HG02840 (cell line): Measurements from ENCODE around the gene OR2T3.
"Not testable (repeated sequence)": the region's sequence is repeated elsewhere in the genome, so short reads cannot be mapped to it uniquely, and the experiment has no call there.

Source experiments
- ATAC-seq: cut with Tn5 transposase; IDR thresholded peaks from one replicate; pipeline ENCODE4 v1.9.1; 2021; ENCODE audit warnings: mild to moderate bottlenecking, moderate library complexity, moderate number of reproducible peaks; ENCODE audit not compliant: unreplicated experiment, low FRiP score

Gene OR2T3, protein sequence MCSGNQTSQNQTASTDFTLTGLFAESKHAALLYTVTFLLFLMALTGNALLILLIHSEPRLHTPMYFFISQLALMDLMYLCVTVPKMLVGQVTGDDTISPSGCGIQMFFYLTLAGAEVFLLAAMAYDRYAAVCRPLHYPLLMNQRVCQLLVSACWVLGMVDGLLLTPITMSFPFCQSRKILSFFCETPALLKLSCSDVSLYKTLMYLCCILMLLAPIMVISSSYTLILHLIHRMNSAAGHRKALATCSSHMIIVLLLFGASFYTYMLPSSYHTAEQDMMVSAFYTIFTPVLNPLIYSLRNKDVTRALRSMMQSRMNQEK

DNA sequence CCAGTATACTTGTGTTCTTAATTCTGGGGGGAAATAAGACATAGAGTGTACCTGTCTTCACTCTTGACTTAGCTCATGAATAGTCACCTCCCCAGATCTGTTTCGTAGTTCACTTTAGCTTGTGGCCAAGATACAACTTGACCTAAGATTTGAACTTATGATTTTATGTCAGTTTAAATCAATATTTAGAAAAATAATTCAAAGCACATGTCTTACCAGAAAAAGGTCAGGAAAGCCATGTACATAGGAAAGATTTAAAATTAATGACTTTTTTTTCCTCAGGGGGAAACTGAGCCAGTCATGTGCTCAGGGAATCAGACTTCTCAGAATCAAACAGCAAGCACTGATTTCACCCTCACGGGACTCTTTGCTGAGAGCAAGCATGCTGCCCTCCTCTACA is at the start of gene OR2T3:
Gene OR2T3 (plus strand): TSS at position 301 of the 400 bp plus-strand sequence. CDS start 0 bp downstream, at position 301.
- ATAC-seq: not testable (repeated sequence)

DNA sequence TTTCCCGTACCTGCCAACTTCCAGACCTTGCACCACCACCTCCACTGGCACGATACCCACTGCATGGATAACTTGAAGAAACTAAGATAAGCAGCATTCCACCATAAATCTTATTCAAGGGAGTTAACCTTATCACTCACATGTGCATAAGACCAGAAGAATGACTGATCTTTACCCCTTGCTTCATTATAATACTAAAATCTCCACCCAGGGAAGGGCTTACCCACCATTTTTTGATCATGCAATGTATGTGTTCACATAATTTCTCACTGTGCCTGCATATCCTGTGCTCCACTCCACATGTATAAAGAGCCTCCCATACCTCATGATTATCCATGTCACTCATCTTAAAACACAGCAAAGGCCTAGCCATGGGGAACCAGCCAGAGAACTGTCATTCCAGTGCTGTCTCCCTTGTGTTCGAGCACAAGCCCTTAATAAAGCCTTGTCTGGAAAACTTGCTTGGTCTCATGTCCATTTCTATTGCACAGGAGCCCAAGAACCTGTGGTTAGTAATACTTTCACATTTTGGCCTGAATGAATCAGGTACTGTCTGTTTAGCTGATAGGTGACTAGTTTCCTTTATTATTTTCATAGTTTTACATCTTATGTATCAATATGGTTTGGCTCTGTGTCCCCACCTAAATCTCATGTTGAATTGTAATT is 45.5 kb upstream of the OR2T3 start:
- ATAC-seq: peak; percentile 24

DNA sequence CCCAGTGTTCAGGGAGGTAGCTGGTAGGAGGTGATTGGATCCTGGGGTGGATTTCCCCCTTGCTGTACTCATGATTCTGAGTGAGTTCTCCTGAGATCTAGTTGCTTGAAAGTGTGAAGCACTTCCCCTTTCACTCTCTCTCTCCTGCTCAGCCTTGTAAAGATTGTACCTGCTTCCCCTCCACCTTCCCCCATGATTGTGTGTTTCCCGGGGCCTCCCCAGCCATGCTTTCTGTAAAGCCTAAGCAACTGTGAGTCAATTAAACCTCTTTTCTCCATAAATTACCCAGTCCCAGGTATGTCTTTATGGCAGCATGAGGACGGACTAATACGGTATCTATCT is 45.0 kb upstream of the OR2T3 start:
- peak; percentile 86 for ATAC-seq

DNA sequence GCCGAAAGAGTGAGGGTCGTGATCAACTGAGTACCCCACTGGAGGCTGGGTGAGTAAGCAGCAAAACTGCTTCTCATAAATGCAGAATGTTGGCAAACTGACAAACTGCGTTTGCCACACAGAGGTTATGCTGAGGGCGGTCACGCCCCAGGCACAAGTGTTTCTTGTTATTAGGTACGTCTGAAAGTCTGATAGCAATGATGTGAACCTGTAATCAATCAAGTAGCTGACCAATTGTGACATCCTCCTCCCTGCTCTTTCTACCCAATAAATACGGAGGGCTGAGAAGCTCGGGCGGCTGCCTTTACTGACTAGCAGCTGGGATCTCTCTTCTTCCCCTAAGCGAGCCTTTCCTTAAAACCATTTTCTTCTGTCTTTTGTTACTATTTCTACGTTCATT is 41.5 kb upstream of the OR2T3 start:
- ATAC-seq: not testable (repeated sequence)

DNA sequence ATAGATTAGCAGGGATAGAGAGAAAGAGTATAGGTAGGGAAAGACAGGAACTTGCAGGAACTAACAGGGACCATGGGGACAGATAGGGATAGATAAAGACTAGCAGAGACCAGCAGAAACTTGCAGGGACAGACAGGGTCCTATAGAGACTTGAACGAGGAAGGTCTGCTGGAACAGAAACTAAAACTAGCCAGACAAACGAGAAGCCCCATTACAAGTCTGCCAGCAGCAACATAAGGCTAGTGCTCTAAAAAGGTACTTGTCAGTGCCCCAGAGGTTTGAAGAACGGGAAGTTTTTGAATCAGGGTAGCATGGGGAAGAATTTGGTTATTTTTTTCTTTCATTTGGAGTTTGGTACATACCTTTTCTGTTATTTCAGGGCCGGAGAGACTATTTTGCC is 41.0 kb upstream of the OR2T3 start:
- not testable (repeated sequence) for ATAC-seq

DNA sequence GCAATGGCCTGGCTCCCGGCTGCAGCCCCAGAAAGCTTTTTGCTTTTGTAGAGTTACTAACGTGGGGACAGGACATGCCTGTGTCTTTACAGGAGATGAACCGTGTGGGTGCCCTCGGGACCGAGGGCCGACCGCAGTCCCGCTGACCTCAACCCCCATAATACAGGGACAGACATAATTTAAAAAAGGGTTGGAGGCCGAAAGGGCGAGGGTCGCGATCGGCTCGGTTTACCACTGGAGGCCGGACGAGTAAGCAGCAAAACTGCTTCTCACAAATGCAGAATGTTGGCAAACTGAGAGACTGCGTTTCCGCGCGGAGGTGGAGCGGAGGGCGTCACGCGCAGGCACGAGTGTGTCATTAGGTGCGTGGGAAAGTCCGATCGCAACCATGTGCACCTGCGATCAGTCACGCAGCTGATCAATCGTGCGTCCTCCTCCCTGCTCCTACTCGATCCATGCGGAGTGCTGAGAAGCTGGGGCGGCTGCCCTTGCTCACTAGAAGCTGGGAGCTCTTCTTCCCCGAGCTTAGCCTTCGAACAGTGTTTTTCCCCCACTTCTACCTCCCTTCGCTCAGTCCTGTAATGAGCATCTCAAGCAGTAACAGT is 39.2 kb upstream of the OR2T3 start:
- ATAC-seq: not testable (repeated sequence)

DNA sequence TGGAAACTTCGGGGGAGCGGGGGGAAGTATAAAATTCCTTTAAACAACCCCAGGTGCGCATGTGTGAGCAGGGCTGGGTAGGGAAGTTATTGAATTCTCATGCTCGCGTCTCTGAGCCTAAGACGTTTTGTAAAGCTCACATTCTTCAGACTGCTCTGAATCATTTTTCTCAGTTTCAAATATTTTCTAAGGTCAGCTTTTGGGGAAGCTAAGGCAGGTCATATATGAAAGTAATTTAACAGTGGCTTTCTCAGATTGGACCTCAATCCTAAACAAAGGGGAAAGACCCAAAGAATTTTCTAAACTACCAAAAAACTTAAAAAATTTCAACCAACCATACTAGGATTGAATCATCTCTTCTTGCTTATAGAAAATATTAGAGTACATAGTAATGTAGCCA is 38.2 kb upstream of the OR2T3 start:
- not testable (repeated sequence) for ATAC-seq

DNA sequence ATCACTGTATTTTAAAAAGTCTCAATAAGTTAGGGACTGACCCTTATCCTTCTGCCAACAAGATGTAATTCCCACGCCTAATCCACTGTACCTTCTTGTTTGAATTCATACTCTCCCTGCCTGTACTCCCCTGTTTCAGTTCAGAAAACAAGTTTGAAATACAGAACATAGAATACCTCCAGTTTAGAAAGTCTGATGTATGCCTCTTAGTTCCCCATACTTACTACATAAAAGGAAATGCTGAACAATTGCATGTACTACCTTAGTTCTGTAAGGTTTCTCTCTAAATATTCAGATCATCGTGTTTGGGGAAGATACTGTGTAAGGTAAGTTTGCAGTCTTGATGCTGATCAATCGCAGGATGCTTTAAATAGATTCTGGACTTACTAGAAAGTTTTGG is 36.8 kb upstream of the OR2T3 start:
- not testable (repeated sequence) for ATAC-seq

DNA sequence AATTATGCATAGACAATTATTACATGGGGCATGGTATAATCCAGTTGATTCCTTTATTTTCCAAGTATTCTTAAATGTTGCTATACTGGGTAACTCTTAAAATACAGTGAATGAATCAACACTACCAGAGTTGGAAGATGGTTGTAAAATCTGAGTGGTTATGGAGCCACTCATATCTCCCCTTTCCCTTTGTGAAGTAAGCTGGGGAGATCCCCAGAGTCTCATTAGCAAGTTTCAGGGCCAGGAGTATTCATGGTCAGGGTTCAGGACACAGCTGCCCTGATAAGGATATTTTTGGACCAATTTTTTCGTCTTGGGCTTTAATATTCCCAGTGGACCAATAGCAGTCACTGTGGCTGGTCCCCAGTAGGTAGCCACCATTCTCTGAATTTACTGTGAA is 34.5 kb upstream of the OR2T3 start:
- not testable (repeated sequence) for ATAC-seq

DNA sequence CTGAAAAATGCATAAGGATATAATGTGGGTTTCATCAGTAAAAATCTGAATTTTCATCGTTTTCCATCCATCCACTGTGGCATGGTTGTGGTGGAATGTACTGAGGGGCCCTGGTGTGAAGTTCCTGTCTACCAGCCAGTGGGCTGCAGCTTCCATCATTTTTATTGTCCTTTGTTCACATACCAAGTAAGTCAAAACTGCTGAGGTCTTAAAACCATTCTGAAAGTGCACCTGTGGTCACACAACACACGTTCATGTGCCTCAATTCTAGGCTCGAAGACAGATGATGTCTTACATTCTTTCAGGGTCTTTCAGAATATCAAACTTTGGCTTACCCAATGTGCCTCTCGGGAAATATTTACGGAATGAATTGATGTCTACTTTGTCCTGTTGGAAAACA is 33.9 kb upstream of the OR2T3 start:
- not testable (repeated sequence) for ATAC-seq

DNA sequence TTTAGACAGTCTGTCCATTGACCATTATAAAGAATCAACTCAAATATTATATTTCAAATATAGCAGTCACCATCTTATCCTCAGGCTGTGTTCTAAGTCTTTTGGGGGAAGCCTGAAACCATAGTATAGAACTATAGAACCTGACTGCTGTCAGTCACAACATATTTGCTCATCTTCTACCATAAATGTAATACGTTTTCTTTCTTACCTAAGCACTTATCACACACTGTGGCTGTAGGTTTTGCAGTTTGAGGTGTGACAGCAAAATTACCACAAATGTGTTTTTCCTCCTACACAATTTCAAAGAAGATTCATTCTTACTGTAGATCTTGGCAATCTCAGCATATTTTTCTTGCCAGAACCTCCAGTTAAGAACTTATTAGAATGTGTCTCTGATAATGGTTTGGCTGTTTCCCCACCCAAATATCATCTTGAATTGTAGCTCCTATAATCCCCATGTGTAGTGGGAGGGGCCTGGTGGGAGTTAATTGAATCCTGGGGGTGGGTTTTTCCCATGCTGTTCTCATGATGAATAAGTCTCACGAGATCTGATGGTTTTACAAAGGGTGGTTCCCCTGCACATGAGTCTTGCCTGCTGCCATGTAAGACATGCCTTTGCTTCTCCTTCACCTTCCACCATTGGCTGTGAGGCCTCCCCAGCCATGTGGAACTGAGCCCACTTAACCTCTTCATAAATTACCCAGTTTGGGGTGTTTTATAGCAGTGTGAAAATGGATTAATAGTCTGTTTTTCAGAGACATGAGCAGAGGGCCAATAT is 30.5 kb upstream of the OR2T3 start:
- ATAC-seq: not testable (repeated sequence)

DNA sequence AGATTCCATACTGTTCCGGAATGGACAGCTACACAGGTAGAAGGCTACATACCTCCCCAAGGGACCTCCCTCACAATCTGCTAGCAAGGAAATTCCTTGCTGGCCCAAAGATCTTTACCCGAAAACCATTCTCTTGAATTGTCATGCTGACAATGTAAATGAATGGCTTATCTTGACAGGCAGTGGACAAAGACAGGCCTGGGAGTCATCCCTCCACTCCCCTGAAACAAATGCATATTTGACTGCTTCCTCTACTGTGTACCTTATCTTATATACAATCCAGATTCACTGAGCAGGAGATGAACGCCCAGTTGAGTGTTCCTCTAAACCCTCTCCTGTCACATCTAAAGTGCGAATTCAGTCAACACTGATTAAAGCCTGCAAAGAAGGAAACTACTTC is 28.5 kb upstream of the OR2T3 start:
- not testable (repeated sequence) for ATAC-seq

DNA sequence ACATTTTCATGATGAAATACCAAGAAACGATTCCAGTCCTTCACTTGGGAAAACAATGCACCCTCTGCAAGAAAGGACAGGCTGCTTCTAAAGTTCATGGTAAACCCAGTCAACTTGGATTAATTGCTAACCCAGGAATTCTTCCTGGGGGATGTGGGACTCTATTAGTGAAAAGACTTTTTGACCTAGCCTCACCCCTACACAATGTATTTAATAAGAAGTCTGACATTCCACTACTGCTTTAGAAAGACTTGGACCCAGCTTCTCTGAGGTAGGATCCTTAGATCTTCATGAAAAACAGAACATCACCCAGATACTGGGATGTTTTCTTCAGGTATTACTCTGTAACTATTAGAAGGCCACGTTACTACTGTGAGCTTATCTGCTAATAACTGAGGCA is 27.8 kb upstream of the OR2T3 start, which contains the start of gene OR2T2:
Gene OR2T2 (plus strand): TSS at position 239 of the 400 bp plus-strand sequence. CDS start 7,161 bp downstream, outside the sequence.
- not testable (repeated sequence) for ATAC-seq

DNA sequence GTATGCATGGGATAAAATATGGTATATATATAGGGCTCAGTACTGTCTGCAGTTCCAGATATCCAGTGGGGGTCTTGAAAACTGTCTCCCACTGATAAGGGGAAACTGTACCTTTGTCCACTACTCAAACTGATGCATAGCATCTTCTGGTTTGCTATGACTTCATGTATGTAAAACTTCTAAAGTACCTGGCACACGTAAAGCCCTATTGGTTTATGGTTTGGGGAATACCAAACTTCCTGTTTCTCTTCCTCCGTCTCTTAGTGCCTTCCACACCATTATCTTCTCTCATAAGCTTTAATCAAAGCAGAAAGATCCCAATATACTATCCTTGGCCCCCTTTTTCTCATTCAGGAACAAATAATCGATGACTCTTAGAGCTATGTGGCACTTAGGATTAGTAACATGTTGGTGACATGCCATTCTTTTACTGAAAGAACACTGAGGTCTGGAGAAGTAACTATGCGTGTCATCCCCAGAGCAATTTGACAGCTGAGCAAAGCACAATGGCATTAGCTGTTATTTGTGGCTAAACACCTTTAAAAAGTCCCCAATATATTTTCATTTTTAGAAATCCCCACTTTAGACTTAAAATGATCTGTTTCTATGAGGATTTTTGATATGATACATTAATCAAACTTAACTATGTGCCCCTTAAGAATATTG is 24.6 kb upstream of the OR2T3 start:
- peak; percentile 58 for ATAC-seq

DNA sequence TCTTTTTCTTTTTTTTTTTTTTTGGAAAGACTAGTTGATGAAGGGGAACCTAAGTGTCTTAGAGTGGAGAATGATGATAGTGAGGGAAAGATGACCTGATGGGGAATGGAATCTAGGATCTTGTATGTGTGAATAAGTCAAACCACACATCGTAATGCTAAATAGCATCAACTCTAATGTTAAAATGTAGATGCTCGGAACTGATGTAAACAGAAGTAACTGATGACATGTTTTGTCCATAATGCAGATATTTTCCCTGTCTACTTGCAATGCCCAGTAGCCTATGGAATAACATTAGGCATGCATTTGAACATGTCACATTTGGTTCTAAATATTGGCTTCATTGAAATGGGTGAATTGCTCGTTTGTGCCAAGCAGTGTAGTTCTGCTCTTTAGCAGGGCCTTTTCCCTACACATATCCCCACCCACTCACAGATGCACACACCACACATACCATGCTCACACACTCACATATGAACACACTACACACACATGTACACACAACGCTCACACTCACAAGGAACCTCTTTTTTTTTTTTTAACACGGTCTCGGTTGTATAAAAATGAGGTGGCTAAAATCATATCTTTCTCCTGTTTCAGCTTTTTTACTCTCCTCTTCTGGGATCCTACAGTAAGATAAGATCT is 23.2 kb upstream of the OR2T3 start:
- ATAC-seq: not testable (repeated sequence)

DNA sequence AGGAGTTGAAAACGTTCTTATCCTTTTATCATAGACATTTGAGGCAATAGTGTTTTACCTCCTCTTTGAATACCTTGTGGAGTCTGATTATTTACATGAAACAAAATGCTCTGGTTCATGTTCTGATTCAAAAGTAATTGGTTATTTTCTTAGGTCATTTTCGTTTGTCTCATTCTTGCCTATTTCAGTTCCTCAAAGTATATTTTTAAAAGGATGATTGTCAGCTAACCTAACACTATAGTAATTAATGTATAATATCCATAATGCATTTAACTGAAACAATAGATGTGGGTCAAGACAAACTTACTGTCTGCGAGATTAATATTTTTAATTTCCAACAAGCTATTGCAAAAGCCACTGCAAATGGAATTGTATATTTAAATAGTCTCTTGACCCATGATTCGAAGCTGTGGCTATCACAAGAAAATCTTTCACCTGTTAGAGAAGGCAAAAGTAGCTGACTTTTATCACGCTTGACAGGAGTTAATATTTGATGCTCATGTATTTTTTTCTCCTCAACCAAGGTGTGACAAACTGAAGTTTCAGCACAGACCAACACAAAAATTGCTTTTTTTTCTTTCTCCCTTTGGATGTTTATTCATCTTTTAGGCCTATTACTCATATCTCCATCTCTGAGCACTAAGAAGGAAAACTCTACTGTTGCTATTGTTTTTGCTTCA is 22.5 kb upstream of the OR2T3 start:
- ATAC-seq: peak; percentile 55

DNA sequence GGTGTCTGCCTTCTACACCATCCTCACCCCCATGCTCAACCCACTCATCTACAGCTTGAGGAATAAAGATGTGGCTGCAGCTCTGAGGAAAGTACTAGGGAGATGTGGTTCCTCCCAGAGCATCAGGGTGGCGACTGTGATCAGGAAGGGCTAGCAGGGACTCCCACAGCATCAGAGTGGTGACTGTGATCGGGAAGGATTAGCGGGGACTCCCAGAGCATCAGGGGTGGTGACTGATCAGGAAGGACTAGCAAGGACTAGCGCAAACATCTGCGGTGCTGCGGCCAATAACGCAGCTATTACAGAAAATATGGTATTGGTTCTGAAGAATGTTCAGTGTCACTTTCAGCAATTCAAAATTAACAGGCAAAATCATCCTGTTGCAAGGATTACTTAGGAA is 19.5 kb upstream of the OR2T3 start:
- not testable (repeated sequence) for ATAC-seq

DNA sequence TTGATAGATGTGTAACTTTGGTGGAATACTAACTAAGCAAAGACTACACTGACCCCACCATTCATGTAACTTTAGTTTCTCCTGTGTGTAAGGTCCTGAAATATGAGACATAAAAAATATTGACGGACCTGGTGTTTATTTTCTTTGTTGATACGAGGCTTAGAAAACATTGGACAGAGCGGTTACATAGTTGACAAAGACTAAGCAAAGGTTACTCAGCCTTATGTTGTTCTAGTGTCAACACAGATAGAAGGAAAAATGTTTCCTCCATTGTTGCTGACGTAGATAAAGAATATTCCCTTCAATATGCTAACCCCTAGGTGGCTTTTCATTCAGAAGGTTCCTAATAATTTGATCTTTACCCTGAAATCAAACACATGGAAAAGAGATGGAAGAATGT is 18.1 kb upstream of the OR2T3 start:
- not testable (repeated sequence) for ATAC-seq

DNA sequence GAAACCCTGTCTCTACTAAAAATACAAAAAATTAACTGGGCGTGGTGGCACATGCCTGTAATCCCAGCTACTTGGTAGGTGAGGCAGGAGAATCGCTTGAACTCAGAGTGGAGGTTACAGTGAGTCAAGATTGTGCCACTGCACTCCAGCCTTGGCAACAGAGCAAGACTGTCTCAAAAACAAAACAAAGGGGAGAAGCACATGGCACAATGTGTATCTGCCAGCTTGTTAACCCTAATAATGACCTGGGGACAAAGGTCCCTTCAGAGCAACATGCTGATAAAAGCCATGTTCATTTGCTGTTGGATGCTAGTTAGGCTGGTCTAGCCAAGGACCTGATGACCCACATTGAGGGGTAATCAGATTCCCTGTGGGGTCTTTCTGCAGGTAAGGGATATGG is 16.5 kb upstream of the OR2T3 start:
- not testable (repeated sequence) for ATAC-seq
